WERI-Rb-1 (cell line): ENCODE results near the gene GPX6.

Experiments used
- DNase-seq: peaks from one replicate; pipeline ENCODE4 v3.0.0-alpha.2; 2020
- H3K27ac ChIP-seq: fragments of 250-450 bp; sonication (Bioruptor Pico); 2 replicates; pipeline ENCODE4 v1.5.1; 2020; ENCODE audit warnings: mild to moderate bottlenecking, moderate library complexity
- H3K27me3 ChIP-seq: fragments of 250-450 bp; sonication (Bioruptor Pico); 2 replicates; pipeline ENCODE4 v1.5.1; 2021; ENCODE audit warnings: mild to moderate bottlenecking, low read depth, moderate library complexity; ENCODE audit not compliant: insufficient read depth, severe bottlenecking
- H3K36me3 ChIP-seq: fragments of 250-450 bp; sonication (Bioruptor Pico); 2 replicates; pipeline ENCODE4 v1.5.1; 2020; ENCODE audit warnings: mild to moderate bottlenecking, moderate library complexity
- H3K4me3 ChIP-seq: 2 replicates; pipeline ENCODE4 v1.5.1; 2011; ENCODE audit warnings: low read depth, mild to moderate bottlenecking, control low read depth, low read length
- H3K9me3 ChIP-seq: fragments of 250-450 bp; sonication (Bioruptor Pico); 2 replicates; pipeline ENCODE4 v1.5.1; 2021; ENCODE audit warnings: mild to moderate bottlenecking, moderate library complexity; ENCODE audit not compliant: severe bottlenecking
- CTCF ChIP-seq: IDR thresholded peaks from 2 replicates; pipeline ENCODE4 v1.5.1; 2011; ENCODE audit warnings: low read depth, mild to moderate bottlenecking, control low read depth, inconsistent platforms, low read length

The GPX6 gene

DNA sequence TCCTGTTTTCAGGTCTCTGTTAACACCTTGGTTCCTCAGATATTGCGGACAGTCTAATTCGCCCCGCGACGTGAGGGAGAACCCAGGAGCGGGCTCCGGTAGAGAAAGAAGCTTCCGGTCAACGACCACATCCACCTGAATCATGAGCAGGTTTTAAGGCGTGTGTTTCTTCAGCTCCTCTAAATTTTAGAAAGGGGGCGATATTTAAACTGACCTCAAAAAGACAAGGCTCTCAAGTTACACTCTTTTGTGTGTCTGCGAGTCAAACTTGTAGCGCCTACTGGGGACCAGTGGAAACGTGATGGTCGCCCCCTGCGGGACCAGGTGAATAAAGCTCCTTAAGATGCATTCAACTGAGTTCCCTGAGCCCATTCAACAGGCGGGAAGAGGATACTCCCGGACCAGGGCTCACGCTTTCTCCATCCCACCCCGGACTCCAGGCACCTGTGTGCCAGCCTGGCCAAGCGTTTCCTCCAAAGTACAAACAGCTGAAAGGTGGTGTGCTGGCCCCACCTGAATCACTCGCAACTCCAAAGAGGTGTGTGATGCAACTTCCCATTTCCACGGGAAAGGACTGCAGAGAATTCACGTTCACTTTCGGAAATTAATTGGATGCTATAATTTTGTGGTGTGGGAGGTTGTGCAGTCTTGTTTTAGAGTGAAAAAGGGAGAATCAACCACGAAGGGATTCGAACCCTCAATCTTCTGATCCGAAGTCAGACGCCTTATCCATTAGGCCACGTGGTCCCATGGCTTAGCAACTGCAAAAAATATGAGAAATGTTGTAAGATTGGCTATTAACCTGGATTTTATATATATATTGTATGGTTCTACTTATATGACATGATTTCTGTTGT is 27.1 kb upstream of the GPX6 start:
- TF ChIP-seq CTCF = 0 out of 2 replicates have a peak, but pooled peaks have one; percentile 29
- peak; percentile 31 for DNase-seq
- Histone ChIP-seq H3K4me3 (no peak overlapping the region), H3K27me3 (no peaks in the 10 kb centered on the region), H3K27ac (no peak overlapping the region), H3K36me3 (no peaks in the 10 kb centered on the region), H3K9me3 (peaks cover 9% of the 10 kb centered on the region)

- TF ChIP-seq CTCF = no peak
- H3K9me3 ChIP-seq = peaks cover 9% of the 10 kb centered on the region
- no peak for DNase-seq
- H3K27me3 ChIP-seq = no peaks in the 10 kb centered on the region
- H3K27ac ChIP-seq = no peak overlapping the region
- no peaks in the 10 kb centered on the region for H3K36me3 ChIP-seq
- H3K4me3 ChIP-seq = no peak overlapping the region
These were observed 26.4 kb upstream of the GPX6 start for GRCh38 chr6:28541996-28542395.

GRCh38 chr6:28537509-28538140 is 22.0 kb upstream of the GPX6 start:
- no peak overlapping the region for H3K27ac ChIP-seq

GRCh38 chr6:28537065-28537464 is 21.5 kb upstream of the GPX6 start:
- peaks cover 9% of the 10 kb centered on the region for H3K9me3 ChIP-seq
- no peaks in the 10 kb centered on the region for H3K36me3 ChIP-seq
- TF ChIP-seq CTCF = no peak
- no peak for DNase-seq
- H3K27ac ChIP-seq = no peak overlapping the region
- no peaks in the 10 kb centered on the region for H3K27me3 ChIP-seq
- H3K4me3 ChIP-seq = no peak overlapping the region

More at GRCh38 chr6:28537509-28538140, 22.0 kb upstream of the GPX6 start:
- H3K27me3 ChIP-seq = no peaks in the 10 kb centered on the region
- H3K9me3 ChIP-seq = peaks cover 9% of the 10 kb centered on the region
- H3K4me3 ChIP-seq = no peak overlapping the region
- no peak for TF ChIP-seq CTCF
- no peak for DNase-seq
- H3K36me3 ChIP-seq = no peaks in the 10 kb centered on the region

DNA sequence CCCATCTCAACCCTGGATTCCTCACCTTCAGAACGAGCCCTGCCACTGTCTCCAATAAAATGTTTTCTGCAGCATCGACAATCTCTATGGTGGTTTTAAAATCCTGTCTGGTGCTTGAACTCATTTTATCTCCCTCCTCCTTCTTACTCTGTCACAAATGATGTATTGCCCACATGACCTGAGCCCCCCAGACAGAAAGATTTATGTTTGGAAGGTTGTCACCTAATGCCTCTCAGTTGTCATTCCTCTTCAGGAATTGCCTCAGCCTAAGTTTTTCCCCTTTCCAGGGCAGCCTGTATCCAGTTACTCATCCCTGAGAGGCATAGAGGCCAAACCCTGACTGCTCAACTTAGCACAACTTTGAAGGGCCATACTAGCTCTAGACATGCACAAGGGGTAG is 19.3 kb upstream of the GPX6 start:
- Histone ChIP-seq H3K36me3 (no peaks in the 10 kb centered on the region), H3K27me3 (no peaks in the 10 kb centered on the region), H3K9me3 (no peaks in the 10 kb centered on the region), H3K4me3 (no peak overlapping the region), H3K27ac (no peak overlapping the region)
- TF ChIP-seq CTCF = no peak
- no peak for DNase-seq
